T-helper 2 cell treated with Interferon-gamma antibody and Interleukin-4, amounts not matched to agents 100 ng/mL and 5 ng/mL, for 36 hours (primary cell): ENCODE results near the gene ARID1B. TPM values are rescaled to one million over a fixed set of nuclear protein-coding genes. Genes with fewer than 3 reads are reported as not detected.

Experiments used
- intact Hi-C: fragments of 100-400 bp; cut with micrococcal nuclease; formaldehyde crosslinking; loops from one replicate; pipeline ENCODE4 v1.15.1; 2023
- total RNA-seq: library from RNA; stranded (reverse); gene quantifications from 2 replicates; pipeline ENCODE4 v1.2.3, GENCODE V29; 2022

ARID1B gene
- total RNA-seq, 1 donor from 2014 or later: 82.5 TPM

DNA sequence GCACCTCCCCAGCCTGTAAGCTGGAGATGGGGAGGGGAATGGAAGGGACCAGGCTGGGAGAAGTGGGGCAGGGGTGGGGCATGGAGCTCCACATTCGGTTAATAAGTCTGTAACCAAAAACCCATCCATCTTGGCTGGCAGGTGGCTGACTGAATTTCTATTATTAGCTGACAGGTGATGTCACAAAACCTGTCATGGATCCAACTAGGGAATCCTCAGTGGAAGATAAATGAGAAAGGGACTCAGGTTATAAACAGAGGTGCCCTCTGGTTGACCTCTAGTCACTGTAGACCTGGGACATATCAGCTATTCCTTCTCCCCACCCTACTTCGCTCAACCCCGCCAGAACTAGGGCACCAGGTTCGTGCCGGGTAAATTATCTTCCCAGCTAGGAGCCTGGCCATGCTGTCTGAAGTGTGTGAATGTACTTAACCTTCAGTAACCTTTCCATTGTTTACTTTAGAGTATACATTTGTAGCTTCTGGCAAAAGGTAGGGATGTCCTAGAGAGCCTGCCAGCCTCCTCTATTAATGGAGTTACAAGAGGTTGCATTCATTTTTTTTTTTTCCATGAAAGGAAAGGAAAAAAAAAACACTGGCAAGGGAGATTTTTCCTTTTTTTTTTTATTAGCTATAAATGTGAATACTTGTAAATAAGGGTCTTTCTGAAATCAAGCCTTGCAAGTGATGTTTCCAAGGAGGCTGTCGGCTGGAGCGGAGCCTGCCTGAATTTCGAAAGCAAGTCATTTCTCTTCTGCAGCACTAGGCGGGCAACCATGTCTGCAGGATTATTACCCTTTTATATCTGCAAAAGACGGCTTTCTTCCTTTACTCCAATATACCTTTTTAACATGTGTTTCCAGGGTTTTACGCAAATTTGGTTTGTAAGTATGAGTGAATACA is 410.3 kb downstream of the ARID1B start:
- intact Hi-C loops: loop anchor here (10.0 kb wide), 1 partner anchor 403 kb away; no protein-coding TSS in a partner anchor

DNA sequence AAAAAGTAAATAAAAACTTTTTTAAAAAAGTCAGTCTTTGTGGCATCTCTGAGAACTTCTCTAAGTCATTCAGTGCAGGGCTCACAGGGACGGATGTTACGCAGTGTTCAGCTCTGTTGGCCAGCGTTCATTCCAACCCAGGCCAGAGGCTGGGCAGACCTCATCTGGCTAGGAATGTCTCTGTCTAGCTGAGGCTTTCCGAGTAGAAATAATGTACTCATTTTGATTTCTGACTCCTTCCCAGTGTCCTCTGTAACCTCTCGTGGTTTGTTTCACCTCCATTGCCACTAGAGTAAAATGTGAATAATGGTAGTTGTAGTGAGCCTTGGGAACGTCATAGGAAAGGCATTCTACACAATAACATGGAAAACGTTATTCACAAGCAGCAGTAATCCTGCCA is 411.0 kb downstream of the ARID1B start:
- intact Hi-C loops: loop anchor here (10.0 kb wide), 1 partner anchor 403 kb away; no protein-coding TSS in a partner anchor

DNA sequence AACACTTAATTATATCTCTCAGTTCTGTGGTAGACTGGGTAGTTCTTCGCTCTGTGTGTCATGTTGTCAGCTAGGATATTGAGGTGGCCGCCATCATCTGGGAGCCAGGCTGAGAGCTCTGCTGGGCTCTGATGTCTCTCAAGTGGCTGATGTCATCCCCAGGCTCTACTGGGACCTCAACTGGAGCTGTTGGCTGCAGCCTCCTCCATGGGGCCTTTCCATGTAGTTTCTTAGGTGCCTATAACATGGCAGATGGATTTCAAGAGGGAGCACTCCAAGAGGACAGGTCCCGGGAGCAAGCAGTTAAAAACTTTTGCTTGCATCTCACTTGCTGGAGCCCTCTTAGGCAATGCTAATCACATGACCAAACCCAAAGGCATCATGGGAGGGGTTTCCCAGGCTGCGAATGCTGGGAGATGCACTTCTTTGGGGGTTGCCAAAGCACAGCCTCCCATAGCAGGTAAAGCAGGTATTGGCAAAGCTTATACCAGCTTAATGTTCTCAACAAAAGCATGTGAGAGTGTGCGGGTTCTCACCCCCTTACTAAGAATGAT is 416.3 kb downstream of the ARID1B start:
- intact Hi-C loops: no loop called here

DNA sequence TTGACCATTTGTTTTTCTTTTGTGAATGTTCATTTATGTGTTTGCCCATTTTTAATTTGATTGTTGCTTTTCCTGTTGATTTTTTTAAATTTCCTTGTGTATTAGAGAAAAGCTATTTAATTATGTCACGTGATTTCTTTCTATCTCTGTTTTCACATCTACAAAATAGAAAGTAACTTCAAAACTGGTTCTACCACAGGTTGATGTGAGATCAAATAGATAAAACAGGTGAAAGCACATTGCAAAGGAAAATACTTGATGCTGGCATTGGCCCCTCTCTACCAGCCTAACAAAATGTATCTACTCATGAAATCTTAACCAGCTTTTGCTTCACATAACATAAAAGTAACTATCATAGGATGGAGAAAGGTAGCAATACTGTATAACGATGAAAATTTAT is 416.9 kb downstream of the ARID1B start:
- intact Hi-C loops: no loop called here

DNA sequence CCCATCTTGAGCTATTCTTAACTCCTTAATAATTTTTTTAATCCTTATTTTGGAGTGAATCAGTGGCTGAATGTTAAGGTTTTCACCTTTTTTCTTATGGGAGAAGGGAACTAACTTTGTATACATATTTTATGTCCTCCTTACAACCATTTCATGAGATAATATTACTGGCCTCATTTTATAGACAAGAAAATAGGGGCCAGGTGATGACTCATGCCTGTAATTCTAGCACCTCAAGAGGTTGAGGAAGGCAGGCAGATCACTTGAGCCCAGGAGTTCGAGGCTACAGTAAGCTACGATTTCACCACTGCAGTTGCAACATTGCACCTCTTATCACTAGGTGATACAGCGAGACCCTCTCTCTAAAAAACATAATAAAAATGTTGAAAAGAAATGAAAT is 417.5 kb downstream of the ARID1B start:
- intact Hi-C loops: no loop called here

DNA sequence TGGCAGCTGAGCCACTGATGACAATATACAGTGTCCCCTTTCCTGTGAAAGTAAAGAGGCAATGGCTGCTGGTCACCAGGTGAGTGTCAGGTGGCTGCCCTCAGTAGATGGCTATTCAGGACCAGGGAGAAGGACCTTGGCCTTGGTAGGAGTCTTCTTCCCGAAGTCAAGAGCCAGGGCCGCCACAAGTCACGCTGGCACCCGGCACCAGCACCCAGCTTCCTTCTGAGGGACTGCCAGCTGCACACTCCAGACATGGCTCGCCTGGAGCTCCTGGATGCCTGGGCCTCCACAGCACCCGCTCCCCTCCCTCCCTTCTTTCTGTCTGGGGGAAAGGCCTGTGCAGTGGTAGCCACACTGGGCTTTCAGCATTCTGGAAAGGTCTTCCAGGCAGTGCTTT is 419.2 kb downstream of the ARID1B start:
- intact Hi-C loops: no loop called here

DNA sequence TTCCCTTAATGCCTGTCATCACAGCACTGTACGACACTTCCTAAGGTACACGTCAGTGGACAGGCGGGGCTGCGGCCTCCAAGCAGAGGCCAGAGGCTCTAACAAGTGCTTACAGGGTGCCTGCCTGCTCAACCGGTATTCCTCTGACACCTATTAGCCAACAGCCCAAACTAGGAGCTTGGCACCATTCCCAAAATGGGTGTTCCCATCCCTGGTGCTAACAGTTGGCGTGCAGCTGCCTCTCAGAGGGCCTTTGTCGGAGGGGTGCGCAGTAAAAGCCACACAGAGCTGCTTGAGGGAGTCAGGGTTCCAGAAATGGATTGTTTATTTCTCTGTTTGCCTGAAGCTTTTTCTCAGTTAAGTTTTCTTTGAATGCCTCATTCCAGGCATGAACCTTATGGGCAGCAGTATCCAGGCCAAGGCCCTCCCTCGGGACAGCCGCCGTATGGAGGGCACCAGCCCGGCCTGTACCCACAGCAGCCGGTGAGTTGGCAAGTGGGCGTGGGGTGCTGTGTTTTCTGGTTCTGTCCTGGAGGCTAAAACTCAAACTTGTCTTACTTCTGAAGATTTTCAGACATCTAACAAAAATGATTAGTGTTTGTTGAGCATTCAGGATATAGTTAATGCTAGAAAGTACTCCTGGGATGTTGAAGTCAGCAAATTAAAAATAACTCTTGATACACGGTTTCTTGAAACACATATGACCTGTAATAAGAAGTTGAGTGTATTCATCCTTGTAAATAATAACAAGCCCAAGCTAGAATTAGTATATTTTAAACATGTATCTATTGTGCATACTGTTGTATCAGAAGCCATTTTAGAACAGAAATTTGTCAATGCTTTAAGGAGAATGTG is 421.5 kb downstream of the ARID1B start:
- intact Hi-C loops: no loop called here

DNA sequence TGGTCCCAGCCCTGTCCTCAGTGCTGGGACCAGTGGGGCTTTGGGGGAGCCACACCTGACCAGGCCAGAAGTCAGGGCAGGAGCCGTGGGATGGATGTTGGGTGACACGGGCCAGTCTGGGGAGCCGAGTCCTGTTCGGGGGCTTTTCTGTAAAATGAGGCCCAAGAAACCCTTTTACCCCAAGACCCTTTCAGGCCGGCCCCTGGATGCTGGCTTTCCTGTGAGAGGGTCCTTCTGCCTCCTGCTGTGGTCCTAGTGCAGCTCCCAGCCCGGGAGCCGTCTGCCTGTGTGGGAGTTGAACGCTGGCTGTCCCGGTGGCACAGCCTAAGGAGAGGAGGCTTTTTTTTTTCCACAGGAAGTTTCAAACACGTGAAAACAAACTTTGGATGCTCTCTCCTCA is 422.9 kb downstream of the ARID1B start:
- intact Hi-C loops: no loop called here

DNA sequence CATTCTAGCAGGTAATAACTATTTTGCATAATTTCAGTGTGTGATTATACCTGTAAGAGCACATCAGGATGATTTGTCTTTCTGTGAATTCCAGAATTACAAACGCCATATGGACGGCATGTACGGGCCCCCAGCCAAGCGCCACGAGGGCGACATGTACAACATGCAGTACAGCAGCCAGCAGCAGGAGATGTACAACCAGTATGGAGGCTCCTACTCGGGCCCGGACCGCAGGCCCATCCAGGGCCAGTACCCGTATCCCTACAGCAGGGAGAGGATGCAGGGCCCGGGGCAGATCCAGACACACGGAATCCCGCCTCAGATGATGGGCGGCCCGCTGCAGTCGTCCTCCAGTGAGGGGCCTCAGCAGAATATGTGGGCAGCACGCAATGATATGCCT is 423.4 kb downstream of the ARID1B start:
- intact Hi-C loops: no loop called here

DNA sequence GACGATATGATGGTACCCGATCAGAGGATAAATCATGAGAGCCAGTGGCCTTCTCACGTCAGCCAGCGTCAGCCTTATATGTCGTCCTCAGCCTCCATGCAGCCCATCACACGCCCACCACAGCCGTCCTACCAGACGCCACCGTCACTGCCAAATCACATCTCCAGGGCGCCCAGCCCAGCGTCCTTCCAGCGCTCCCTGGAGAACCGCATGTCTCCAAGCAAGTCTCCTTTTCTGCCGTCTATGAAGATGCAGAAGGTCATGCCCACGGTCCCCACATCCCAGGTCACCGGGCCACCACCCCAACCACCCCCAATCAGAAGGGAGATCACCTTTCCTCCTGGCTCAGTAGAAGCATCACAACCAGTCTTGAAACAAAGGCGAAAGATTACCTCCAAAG is 423.9 kb downstream of the ARID1B start:
- intact Hi-C loops: no loop called here

DNA sequence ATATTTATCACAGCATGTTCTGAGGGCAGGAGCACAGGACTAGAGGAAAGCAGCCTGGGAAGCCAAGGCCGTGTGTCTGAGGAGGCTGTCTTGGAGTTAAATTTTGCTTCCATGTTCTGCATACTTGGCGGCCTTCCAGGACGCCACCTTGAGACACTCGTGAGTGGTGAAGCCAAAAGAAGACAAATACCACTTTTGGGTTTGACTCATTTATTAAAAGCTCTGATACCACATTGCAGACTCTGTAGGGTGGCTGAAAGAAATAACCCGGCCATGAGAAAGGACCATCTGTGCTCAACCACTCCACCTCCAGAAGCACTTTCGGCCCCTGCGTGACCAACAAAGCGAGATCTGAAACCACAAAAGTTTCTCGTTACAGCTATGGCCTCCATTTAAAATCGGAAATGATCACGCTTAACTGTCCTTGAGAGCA is 426.1 kb downstream of the ARID1B start:
- intact Hi-C loops: no loop called here

DNA sequence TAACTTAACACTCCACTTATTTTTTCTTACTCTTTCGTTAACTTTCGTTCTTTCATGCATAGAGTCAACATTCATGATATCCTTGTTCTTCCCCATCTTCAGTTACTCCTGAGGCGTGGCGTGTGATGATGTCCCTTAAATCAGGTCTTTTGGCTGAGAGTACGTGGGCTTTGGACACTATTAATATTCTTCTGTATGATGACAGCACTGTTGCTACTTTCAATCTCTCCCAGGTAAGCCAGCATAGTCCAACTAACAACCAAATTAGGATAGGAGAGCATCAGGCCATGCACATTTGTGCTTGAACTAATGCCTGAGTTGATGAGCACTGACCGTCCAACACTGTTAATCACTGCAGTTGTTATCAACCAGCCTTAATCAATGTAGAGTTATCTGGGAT is 426.6 kb downstream of the ARID1B start:
- intact Hi-C loops: no loop called here

DNA sequence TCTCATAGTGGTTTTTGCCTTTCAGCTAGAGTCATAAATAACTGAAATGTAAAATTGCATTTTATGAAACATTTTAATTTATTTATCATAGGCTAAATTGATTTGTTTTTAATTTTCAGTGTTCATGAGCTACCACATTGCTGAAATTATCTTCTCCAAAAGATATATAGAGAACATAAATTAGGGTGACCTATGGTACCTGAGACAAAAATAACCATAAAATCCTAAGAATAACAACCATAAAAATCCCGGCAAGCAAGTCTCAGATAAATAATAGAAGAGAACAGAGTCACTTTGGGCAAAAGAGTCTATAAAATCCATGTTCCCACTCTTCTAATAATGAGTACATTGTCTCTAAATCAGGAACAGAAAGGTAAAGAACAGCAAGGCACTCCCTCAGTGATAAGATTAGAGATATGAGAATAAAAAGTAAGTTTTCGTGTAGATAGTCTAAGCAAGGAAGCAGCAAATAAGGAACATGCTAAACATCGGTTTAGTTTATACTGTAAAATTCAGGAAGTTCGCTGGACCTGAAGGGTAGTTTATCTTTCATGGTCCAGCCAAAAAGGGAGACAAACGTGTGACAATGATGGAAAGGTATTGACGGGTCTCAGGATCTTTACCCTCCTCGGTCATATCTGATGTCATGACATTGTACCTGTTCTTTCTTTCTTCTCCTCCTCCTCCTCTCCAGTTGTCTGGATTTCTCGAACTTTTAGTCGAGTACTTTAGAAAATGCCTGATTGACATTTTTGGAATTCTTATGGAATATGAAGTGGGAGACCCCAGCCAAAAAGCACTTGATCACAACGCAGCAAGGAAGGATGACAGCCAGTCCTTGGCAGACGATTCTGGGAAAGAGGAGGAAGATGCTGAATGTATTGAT is 428.5 kb downstream of the ARID1B start:
- intact Hi-C loops: no loop called here

DNA sequence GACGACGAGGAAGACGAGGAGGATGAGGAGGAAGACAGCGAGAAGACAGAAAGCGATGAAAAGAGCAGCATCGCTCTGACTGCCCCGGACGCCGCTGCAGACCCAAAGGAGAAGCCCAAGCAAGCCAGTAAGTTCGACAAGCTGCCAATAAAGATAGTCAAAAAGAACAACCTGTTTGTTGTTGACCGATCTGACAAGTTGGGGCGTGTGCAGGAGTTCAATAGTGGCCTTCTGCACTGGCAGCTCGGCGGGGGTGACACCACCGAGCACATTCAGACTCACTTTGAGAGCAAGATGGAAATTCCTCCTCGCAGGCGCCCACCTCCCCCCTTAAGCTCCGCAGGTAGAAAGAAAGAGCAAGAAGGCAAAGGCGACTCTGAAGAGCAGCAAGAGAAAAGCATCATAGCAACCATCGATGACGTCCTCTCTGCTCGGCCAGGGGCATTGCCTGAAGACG is 429.2 kb downstream of the ARID1B start:
- intact Hi-C loops: no loop called here

DNA sequence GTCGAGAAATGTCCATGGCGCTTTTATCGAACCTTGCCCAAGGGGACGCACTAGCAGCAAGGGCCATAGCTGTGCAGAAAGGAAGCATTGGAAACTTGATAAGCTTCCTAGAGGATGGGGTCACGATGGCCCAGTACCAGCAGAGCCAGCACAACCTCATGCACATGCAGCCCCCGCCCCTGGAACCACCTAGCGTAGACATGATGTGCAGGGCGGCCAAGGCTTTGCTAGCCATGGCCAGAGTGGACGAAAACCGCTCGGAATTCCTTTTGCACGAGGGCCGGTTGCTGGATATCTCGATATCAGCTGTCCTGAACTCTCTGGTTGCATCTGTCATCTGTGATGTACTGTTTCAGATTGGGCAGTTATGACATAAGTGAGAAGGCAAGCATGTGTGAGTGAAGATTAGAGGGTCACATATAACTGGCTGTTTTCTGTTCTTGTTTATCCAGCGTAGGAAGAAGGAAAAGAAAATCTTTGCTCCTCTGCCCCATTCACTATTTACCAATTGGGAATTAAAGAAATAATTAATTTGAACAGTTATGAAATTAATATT is 430.4 kb downstream of the ARID1B start:
- intact Hi-C loops: no loop called here

DNA sequence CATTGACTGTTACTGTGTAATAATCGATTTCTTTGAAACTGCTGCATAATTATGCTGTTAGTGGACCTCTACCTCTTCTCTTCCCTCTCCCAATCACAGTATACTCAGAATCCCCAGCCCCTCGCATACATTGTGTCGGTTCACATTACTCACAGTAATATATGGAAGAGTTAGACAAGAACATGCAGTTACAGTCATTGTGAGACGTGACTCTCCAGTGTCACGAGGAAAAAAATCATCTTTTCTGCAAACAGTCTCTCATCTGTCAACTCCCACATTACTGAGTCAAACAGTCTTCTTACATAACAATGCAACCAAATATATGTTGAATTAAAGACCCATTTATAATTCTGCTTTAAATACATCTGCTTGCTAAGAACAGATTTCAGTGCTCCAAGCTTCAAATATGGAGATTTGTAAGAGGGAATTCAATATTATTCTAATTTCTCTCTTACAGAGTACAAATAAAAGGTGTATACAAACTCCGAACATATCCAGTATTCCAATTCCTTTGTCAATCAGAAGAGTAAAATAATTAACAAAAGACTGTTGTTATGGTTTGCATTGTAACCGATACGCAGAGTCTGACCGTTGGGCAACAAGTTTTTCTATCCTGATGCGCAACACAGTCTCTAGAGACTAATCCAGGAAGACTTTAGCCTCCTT is 432.8 kb downstream of the ARID1B start:
- intact Hi-C loops: no loop called here

DNA sequence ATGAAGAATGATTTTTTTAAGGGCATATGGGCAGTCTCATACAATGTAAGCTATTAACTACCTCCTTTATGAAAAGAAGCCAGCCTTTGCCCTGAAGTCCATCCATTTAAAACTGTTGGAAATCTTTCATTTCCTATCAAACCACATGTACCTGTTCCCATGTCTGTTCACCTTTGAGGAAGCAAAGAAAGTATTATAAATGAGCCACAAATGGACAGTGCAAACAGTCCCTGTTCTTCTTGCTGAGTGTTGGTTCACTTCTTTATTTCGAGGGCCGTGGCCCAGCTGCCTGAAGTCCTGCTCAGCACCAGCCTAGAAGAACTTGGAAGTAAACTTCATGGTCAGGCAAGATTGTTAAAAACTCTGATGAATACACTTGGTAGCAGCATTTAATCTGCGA is 433.8 kb downstream of the ARID1B start:
- intact Hi-C loops: no loop called here

DNA sequence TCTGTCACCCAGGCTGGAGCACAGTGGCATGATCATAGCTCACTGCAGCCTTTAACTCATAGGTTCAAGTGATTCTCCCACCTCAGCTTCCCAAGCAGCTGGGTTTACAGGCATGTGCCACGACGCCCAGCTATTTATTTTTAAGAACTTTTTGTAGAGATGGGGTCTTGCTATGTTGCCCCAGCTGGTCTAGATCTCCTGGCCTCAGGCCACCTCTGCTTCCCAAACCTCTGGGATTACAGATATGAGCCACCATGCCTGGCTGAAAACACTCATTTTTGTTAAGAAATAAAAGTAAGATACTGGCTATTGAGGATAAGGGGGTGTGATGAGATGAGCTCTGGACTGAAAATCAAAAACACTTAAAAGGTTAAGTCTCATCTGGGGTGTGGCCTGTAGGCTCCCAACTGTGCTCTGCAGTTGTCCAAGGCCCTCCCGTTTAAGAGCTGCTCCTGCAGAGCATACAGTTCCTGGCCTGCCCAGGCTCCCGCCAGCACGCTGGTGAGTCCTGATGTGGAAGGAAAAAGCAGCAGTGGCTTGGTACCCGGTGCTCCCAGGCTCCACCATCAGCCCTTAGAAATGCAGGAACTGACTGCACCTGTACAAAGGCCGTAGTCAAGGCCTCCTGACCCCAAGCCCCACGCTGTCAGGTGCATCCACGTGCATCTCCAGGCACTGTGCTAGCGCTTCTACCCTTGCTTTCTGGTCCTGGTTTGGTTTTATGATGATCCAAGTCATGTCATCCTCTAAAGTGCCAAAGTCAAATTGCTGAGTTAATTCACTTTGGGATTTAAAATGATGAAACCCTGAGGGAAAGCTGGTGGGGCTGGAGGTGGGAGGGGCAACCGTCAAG is 434.7 kb downstream of the ARID1B start:
- intact Hi-C loops: no loop called here

DNA sequence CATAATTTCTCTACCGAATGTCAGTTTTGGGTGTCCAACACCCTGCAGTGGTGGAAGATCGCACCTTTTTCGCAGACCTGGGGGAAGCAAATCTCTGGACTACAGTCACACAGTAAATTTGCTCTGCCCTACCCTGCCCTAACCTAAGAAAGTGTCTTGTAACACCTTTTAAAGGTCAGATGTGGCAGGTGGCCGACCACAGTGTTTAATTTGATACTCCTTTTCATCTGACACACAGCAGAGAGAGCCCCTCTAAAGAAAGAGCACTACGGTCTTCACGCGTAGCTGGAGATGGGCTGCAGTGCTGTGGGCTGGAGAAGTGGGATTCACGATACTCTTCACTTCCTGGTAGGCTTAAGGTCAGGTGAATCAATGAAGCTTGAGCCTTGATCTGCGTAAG is 436.2 kb downstream of the ARID1B start:
- intact Hi-C loops: no loop called here
